MG63 (cell line): ENCODE measurements around the gene CDC42SE2. TPM values are rescaled to one million over a fixed set of nuclear protein-coding genes. Genes with fewer than 3 reads are reported as not detected.
"Not testable (repeated sequence)": the region's sequence is repeated elsewhere in the genome, so short reads cannot be mapped to it uniquely, and the experiment has no call there.

Experiments
- DNase-seq: peaks from one replicate; pipeline ENCODE4 v3.0.0-alpha.2; 2020
- H3K27me3 ChIP-seq: fragments of 250-450 bp; sonication (Bioruptor Pico); 2 replicates; pipeline ENCODE4 v1.5.1; 2020; ENCODE audit warnings: mild to moderate bottlenecking, moderate library complexity
- H3K36me3 ChIP-seq: fragments of 250-450 bp; sonication (Bioruptor Pico); 2 replicates; pipeline ENCODE4 v1.5.1; 2020; ENCODE audit warnings: mild to moderate bottlenecking, moderate library complexity
- H3K4me3 ChIP-seq: fragments of 250-450 bp; sonication (Bioruptor Pico); 2 replicates; pipeline ENCODE4 v1.5.1; 2020; ENCODE audit warnings: mild to moderate bottlenecking, moderate library complexity
- H3K9me3 ChIP-seq: fragments of 250-450 bp; sonication (Bioruptor Pico); 2 replicates; pipeline ENCODE4 v1.5.1; 2020; ENCODE audit warnings: mild to moderate bottlenecking, moderate library complexity
- total RNA-seq: library from RNA; depleted of rRNA; stranded (reverse); fragments of >200 nt; shearing (Covaris generic); gene quantifications from 2 replicates; pipeline ENCODE4 v1.2.3, GENCODE V29; 2014; ENCODE audit warnings: low replicate concordance

Gene CDC42SE2
- total RNA-seq, 1 experiment from 2014 or later, result 23.6 TPM

- peak; percentile 58 for DNase-seq
These were observed 5.0 kb downstream of the CDC42SE2 start for GRCh38 chr5:131268758-131269370.

DNA sequence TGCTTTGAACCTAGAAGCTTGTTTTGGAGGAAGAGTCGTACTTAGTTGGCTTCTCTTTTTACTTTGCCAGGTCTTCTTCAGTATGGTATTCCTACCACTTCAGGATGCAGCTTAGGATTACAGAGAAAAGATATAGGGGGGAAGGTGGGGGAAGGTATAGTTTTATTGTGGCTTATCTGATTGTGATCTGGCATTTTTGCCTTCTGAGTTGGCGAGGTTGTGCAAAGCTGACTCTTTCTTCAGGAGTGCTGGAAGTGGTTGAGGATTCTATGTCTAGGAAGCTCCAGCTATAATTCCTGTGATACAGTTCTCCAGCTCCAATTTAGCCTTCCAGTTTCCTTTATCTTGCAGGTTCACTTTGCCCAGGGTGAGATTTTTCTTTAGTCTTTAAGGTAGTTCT is 7.0 kb downstream of the CDC42SE2 start:
- no peaks in the 10 kb centered on the region for H3K36me3 ChIP-seq
- no peak overlapping the region for H3K4me3 ChIP-seq
- DNase-seq, result no peak
- no peaks in the 10 kb centered on the region for H3K9me3 ChIP-seq
- H3K27me3 ChIP-seq, result no peaks in the 10 kb centered on the region

More at GRCh38 chr5:131268758-131269370, 5.0 kb downstream of the CDC42SE2 start:
- Histone ChIP-seq H3K36me3 (no peaks in the 10 kb centered on the region), H3K9me3 (no peaks in the 10 kb centered on the region), H3K4me3 (no peak overlapping the region), H3K27me3 (no peaks in the 10 kb centered on the region)

- H3K4me3 ChIP-seq, result not testable (repeated sequence)
These were observed 8.0 kb downstream of the CDC42SE2 start for GRCh38 chr5:131271888-131272287.

DNA sequence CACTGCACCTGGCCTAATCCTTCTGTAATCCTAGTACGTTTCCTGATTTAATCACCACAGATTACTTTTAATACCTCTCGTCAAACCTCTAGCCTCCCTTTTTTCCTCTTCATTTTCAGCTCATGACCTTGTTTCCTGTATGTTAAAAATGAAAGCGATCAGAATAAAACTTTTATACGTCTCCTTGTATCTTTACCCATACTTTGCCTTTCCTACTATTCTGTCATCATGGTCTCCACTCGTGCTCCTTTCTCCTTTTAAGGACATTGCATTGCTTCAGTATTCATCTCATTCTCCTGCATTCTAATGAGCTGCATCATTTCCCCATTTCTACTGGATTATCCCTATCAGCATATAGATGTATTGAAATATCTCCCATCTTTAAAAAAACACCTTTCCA is 8.5 kb downstream of the CDC42SE2 start:
- Histone ChIP-seq H3K27me3 (no peaks in the 10 kb centered on the region), H3K9me3 (no peaks in the 10 kb centered on the region), H3K4me3 (no peak overlapping the region), H3K36me3 (no peaks in the 10 kb centered on the region)
- no peak for DNase-seq

More at GRCh38 chr5:131271888-131272287, 8.0 kb downstream of the CDC42SE2 start:
- DNase-seq, H3K27me3 ChIP-seq, H3K36me3 ChIP-seq, H3K9me3 ChIP-seq: not testable (repeated sequence)

GRCh38 chr5:131272724-131273123 is 8.9 kb downstream of the CDC42SE2 start:
- Histone ChIP-seq H3K4me3 (no peak overlapping the region), H3K36me3 (no peaks in the 10 kb centered on the region), H3K27me3 (no peaks in the 10 kb centered on the region), H3K9me3 (no peaks in the 10 kb centered on the region)
- no peak for DNase-seq

GRCh38 chr5:131274326-131275063 is 10.6 kb downstream of the CDC42SE2 start:
- Histone ChIP-seq H3K36me3 (no peaks in the 10 kb centered on the region), H3K9me3 (no peaks in the 10 kb centered on the region), H3K27me3 (no peaks in the 10 kb centered on the region), H3K4me3 (no peak overlapping the region)
- no peak for DNase-seq

DNA sequence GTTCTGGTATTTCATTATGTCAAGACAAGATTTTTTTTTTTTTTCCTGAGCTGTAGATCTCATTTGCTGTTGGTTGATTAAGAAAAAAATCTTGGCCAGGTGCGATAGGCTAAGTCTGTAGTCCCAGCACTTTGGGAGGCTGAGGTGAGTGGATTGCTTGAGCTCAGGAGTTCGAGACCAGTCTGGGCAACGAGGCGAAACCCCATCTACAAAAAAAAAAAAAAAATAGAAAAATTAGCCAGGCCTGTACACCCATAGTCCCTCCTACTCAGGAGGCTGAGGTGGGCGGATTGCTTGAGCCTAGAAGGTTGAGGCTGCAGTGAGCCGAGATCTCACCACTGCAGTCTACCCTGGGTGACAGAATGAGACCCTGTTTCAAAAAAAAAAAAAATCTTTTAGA is 12.2 kb downstream of the CDC42SE2 start:
- Histone ChIP-seq H3K27me3 (no peaks in the 10 kb centered on the region), H3K36me3 (no peaks in the 10 kb centered on the region), H3K4me3 (no peak overlapping the region), H3K9me3 (no peaks in the 10 kb centered on the region)
- DNase-seq, result no peak

- no peaks in the 10 kb centered on the region for H3K36me3 ChIP-seq
- no peak overlapping the region for H3K4me3 ChIP-seq
- DNase-seq, result no peak
- H3K27me3 ChIP-seq, result no peaks in the 10 kb centered on the region
- no peaks in the 10 kb centered on the region for H3K9me3 ChIP-seq
These were observed 13.6 kb downstream of the CDC42SE2 start for GRCh38 chr5:131277447-131277846.

- Histone ChIP-seq H3K9me3 (no peaks in the 10 kb centered on the region), H3K4me3 (no peak overlapping the region), H3K36me3 (no peaks in the 10 kb centered on the region), H3K27me3 (no peaks in the 10 kb centered on the region)
- DNase-seq, result no peak
These were observed 14.3 kb downstream of the CDC42SE2 start for GRCh38 chr5:131277875-131278740.

GRCh38 chr5:131278741-131279124 is 14.9 kb downstream of the CDC42SE2 start:
- not testable (repeated sequence) for H3K27me3 ChIP-seq, H3K36me3 ChIP-seq, DNase-seq, H3K4me3 ChIP-seq, H3K9me3 ChIP-seq

DNA sequence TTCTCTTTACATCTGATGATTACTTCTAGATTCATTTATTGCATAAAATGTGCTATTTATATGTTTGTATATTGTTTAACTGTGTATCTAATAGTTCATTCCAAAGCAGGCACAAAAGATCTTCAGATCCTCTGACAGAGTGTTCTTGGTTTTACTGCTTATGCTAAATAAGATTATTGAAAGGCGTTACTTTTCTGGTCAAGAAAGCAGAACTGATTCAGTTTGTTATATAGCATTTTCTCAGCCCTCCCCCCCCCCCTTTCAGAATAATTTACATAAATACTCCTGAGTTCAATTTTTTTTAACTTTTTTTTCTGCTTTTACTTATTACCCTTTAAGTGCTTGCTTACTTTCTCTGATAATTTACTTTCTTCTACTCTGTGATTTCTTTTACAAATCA is 15.4 kb downstream of the CDC42SE2 start:
- no peak overlapping the region for H3K4me3 ChIP-seq
- no peaks in the 10 kb centered on the region for H3K27me3 ChIP-seq
- H3K36me3 ChIP-seq, result no peaks in the 10 kb centered on the region
- no peaks in the 10 kb centered on the region for H3K9me3 ChIP-seq
- no peak for DNase-seq

GRCh38 chr5:131280417-131280816 is 16.6 kb downstream of the CDC42SE2 start:
- no peaks in the 10 kb centered on the region for H3K36me3 ChIP-seq
- no peak for DNase-seq

GRCh38 chr5:131281133-131281867 is 17.4 kb downstream of the CDC42SE2 start:
- H3K4me3 ChIP-seq, result no peak overlapping the region
- no peaks in the 10 kb centered on the region; the same call in 1 of the 2 replicates for H3K36me3 ChIP-seq
- H3K27me3 ChIP-seq, result no peaks in the 10 kb centered on the region
- no peak for DNase-seq
- no peaks in the 10 kb centered on the region for H3K9me3 ChIP-seq

More at GRCh38 chr5:131280417-131280816, 16.6 kb downstream of the CDC42SE2 start:
- H3K27me3 ChIP-seq, result no peaks in the 10 kb centered on the region
- H3K9me3 ChIP-seq, result no peaks in the 10 kb centered on the region
- no peak overlapping the region for H3K4me3 ChIP-seq

GRCh38 chr5:131281868-131282234 is 18.0 kb downstream of the CDC42SE2 start:
- H3K4me3 ChIP-seq, result no peak overlapping the region
- H3K9me3 ChIP-seq, result no peaks in the 10 kb centered on the region
- H3K36me3 ChIP-seq, result no peaks in the 10 kb centered on the region; the same call in 1 of the 2 replicates
- no peak for DNase-seq
- no peaks in the 10 kb centered on the region for H3K27me3 ChIP-seq

DNA sequence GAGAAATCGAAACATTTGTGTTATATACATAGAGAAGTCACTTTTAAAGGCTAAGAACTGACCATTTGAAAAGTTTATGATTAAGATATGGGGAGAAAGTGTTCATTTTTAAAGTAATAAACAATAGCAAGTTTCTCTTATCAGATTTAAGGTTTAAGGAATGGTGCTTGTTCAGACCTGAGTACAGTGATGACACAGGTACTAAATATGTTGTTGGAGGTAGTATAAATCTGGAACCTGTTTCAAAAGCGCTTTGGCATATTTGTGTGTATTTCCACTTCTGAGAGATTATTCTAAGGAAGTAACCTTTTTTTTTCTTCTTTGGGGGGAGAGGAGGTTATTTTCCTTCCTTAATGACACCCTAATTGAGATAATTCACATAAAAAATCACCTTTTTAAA is 18.4 kb downstream of the CDC42SE2 start:
- H3K36me3 ChIP-seq, result no peaks in the 10 kb centered on the region; the same call in 1 of the 2 replicates
- no peak for DNase-seq
- no peaks in the 10 kb centered on the region for H3K9me3 ChIP-seq

GRCh38 chr5:131285703-131286399 is 22.0 kb downstream of the CDC42SE2 start:
- DNase-seq, result no peak
- H3K27me3 ChIP-seq, result no peaks in the 10 kb centered on the region
- no peaks in the 10 kb centered on the region; the same call in 1 of the 2 replicates for H3K36me3 ChIP-seq
- H3K4me3 ChIP-seq, result no peak overlapping the region
- H3K9me3 ChIP-seq, result no peaks in the 10 kb centered on the region

More for the DNA sequence above, 18.4 kb downstream of the CDC42SE2 start:
- Histone ChIP-seq H3K27me3 (no peaks in the 10 kb centered on the region), H3K4me3 (no peak overlapping the region)
